OCI-LY3 (cell line): ENCODE results near the gene DOCK9.
A peak's percentile ranks its signal among the peaks of the same experiment; 100 is the strongest.

Source experiments
- H2AFZ ChIP-seq: fragments of 200-600, 300-600 bp; shearing (Covaris generic); 2 replicates; pipeline ENCODE4 v1.6.0; 2014; ENCODE audit warnings: antibody characterized with exemption, low read depth, low read length
- H3K27ac ChIP-seq: fragments of 200-600, 300-600 bp; sonication (generic); 2 replicates; pipeline ENCODE4 v1.5.1; 2014; ENCODE audit warnings: mild to moderate bottlenecking, low read length, moderate library complexity, mixed read lengths
- H3K27me3 ChIP-seq: fragments of 200-600, 300-600 bp; sonication (generic); 2 replicates; pipeline ENCODE4 v1.6.1; 2014; ENCODE audit warnings: low read depth, low read length, mixed read lengths
- H3K36me3 ChIP-seq: fragments of 200-600, 300-600 bp; sonication (generic); replicated peaks from 2 replicates; pipeline ENCODE3; 2014; ENCODE audit warnings: low read depth, low read length, mixed read lengths
- H3K4me1 ChIP-seq: fragments of 300-600, 200-600 bp; sonication (generic); 2 replicates; pipeline ENCODE4 v1.6.1; 2014; ENCODE audit warnings: low read length, mixed read lengths
- H3K4me2 ChIP-seq: fragments of 200-600, 300-600 bp; sonication (generic); 2 replicates; pipeline ENCODE4 v1.6.1; 2014; ENCODE audit warnings: low read length, mixed read lengths
- H3K4me3 ChIP-seq: fragments of 300-600, 200-600 bp; sonication (generic); 2 replicates; pipeline ENCODE4 v1.5.1; 2014; ENCODE audit warnings: antibody characterized with exemption, mild to moderate bottlenecking, low read length, moderate library complexity
- H3K79me2 ChIP-seq: fragments of 300-600, 200-600 bp; shearing (Covaris generic); 2 replicates; pipeline ENCODE4 v1.6.1; 2014; ENCODE audit warnings: mild to moderate bottlenecking, low read length, mixed read lengths
- H3K9ac ChIP-seq: fragments of 300-600, 200-600 bp; shearing (Covaris generic); 2 replicates; pipeline ENCODE4 v1.6.0; 2014; ENCODE audit warnings: mild to moderate bottlenecking, low read length, moderate library complexity
- H3K9me3 ChIP-seq: fragments of 200-600, 300-600 bp; shearing (Covaris generic); 2 replicates; pipeline ENCODE4 v1.6.1; 2014; ENCODE audit warnings: low read length, mixed read lengths; ENCODE audit not compliant: insufficient read depth
- H4K20me1 ChIP-seq: fragments of 200-600, 300-600 bp; sonication (generic); 2 replicates; pipeline ENCODE4 v1.6.1; 2016; ENCODE audit warnings: low read length, mixed read lengths; ENCODE audit not compliant: insufficient read depth
- EZH2phosphoT487 ChIP-seq: fragments of 200-600 bp; shearing (Covaris generic); IDR thresholded peaks from 2 replicates; pipeline ENCODE4 v1.6.1; 2018; ENCODE audit warnings: antibody characterized with exemption, mixed run types, low read depth
- TF ChIP-seq, protein P1 (sequence below): fragments of 200-600, 300-600 bp; sonication (generic); IDR thresholded peaks from 2 replicates; pipeline ENCODE4 v1.5.1; 2014; ENCODE audit warnings: antibody characterized with exemption, low read length, low read depth

DOCK9 gene

DNA sequence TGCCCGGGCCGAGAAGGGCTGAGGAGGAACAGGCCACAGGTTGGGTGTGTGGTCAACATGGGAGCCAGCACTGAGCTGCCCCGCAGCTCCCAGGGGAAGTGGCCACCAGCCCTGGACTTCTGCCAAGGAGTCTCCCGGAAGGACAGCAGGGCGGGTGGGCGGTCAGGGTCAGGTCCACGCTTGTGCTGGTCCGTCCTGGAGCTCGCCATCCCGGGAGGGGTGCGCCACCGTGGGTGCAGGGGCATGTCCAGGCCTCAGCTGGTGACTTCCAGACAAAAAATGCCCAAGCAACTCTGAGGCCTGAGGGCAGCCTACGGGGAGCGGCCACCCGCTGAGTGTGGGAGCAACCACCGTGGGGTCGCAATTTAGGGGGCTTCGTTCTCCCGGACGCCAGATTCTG is 203.9 kb downstream of the DOCK9 start:
- no peak overlapping the region for H3K4me3 ChIP-seq
- no peak overlapping the region for H3K27ac ChIP-seq
- H3K4me2 ChIP-seq = no peak overlapping the region
- no peak overlapping the region for H2AFZ ChIP-seq
- peaks cover 26% of the 10 kb centered on the region for H3K27me3 ChIP-seq
- no peaks in the 10 kb centered on the region for H3K9me3 ChIP-seq
- TF ChIP-seq, protein P1, sequence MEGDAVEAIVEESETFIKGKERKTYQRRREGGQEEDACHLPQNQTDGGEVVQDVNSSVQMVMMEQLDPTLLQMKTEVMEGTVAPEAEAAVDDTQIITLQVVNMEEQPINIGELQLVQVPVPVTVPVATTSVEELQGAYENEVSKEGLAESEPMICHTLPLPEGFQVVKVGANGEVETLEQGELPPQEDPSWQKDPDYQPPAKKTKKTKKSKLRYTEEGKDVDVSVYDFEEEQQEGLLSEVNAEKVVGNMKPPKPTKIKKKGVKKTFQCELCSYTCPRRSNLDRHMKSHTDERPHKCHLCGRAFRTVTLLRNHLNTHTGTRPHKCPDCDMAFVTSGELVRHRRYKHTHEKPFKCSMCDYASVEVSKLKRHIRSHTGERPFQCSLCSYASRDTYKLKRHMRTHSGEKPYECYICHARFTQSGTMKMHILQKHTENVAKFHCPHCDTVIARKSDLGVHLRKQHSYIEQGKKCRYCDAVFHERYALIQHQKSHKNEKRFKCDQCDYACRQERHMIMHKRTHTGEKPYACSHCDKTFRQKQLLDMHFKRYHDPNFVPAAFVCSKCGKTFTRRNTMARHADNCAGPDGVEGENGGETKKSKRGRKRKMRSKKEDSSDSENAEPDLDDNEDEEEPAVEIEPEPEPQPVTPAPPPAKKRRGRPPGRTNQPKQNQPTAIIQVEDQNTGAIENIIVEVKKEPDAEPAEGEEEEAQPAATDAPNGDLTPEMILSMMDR = no peak
- TF ChIP-seq EZH2phosphoT487 = no peak
- H3K4me1 ChIP-seq = peaks cover 10% of the 10 kb centered on the region
- no peaks in the 10 kb centered on the region for H3K36me3 ChIP-seq
- no peaks in the 10 kb centered on the region for H4K20me1 ChIP-seq
- no peaks in the 10 kb centered on the region for H3K79me2 ChIP-seq
- H3K9ac ChIP-seq = no peak overlapping the region

DNA sequence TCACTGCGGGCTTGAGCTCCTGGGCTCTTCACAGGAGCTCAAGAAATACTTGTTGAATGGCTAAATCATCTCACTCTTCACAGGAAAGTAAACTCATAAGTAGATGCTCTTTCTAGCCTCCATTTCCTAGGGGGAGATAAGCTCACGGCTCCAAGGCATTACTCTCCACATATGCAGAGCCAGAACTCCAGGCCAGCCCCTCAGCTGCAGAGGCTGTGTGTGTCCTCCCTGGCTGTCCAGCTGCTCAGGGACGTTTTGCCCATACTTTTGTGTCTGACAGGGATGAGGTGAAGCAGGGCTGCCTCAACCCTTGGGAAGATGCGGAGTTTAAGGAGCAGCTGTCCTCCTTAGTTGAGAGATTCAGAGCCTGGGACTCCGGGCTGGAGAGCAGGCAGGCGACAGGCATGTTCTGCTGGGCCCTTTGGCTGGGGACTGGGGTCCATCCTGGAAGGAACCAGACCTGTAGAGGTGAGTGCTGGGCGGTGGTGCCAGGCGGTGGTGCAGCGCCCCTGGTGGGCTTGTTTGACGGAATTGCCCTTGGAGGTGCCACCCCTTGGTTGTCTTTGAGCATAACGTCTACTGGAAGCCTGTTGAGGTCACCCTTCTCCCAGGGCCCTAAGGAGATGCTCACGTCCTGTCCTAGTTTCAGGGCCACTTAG is 204.9 kb downstream of the DOCK9 start:
- H3K27me3 ChIP-seq = peaks cover 30% of the 10 kb centered on the region
- no peak overlapping the region for H2AFZ ChIP-seq
- no peak overlapping the region for H3K4me2 ChIP-seq
- peaks cover 10% of the 10 kb centered on the region for H3K4me1 ChIP-seq
- no peaks in the 10 kb centered on the region for H3K79me2 ChIP-seq
- H3K27ac ChIP-seq = no peak overlapping the region
- no peaks in the 10 kb centered on the region for H4K20me1 ChIP-seq
- no peaks in the 10 kb centered on the region for H3K36me3 ChIP-seq
- H3K9ac ChIP-seq = no peak overlapping the region
- no peak overlapping the region for H3K4me3 ChIP-seq
- TF ChIP-seq, protein P1 = peak; percentile 36
- TF ChIP-seq EZH2phosphoT487 = no peak
- no peaks in the 10 kb centered on the region for H3K9me3 ChIP-seq

DNA sequence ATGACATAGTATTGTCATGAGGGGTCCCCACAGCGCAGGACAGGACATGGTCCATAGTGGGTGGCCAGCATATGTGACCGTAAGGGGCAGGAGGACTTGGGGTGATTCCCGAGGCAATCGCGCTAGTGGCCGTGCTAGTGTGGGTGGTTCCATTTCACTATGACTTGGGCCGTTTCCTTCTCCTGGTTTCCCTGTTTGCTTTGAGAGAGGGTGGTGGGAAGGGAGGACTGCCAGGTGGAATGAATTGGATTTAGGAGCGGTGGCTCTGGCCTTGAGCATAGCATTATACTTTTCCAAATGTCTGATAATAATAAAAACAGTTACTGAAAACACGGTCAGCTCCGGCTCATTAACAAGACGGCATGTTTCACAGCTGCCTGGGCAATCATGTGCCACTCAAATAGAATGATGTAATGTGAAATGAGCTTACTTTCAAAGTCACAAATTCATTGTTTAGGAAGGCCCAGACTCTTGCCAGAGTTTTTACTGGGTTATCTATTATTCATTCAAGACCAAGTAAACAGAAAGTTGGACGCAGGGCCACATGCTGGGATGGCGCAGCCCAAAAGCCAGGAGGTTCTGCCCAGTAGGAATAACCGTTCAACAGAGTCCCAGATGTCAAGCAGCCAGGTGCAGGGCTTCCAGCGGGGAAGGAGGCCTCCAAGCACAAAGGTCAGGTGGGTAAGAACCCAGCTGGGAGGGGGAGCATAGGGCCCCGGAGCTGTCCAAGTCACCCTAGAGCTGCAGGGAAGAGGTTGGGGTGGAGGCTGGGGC is 205.8 kb downstream of the DOCK9 start:
- Histone ChIP-seq H3K79me2 (no peaks in the 10 kb centered on the region), H3K4me3 (no peak overlapping the region), H3K4me2 (no peak overlapping the region), H3K27ac (no peak overlapping the region), H3K4me1 (peaks cover 17% of the 10 kb centered on the region), H3K27me3 (peaks cover 34% of the 10 kb centered on the region), H3K9ac (no peak overlapping the region), H4K20me1 (no peaks in the 10 kb centered on the region), H3K9me3 (no peaks in the 10 kb centered on the region), H2AFZ (no peak overlapping the region), H3K36me3 (no peaks in the 10 kb centered on the region)
- TF ChIP-seq EZH2phosphoT487 = no peak
- TF ChIP-seq, protein P1 = no peak

DNA sequence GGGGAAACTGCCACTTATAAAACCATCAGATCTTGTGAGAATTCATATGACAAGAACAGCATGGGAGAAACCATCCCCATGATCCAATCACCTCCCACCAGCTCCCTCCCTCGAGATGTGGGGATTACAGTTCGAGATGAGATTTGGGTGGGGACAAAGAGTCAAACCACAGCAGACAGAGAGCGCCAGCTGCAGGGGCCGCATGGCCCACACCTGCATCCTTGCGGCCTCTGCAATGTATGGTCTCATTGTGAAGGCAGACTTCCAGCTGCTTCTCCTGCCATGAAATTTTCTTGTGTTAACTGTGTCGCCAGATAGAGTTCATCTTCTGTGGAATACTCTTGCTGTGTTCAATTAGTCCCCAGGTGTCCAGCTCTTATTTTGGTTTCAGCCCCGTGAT is 208.1 kb downstream of the DOCK9 start:
- peaks cover 21% of the 10 kb centered on the region for H3K4me1 ChIP-seq
- H3K9me3 ChIP-seq = no peaks in the 10 kb centered on the region
- no peak overlapping the region for H3K4me3 ChIP-seq
- TF ChIP-seq, protein P1 = no peak
- no peak for TF ChIP-seq EZH2phosphoT487
- no peak overlapping the region for H3K9ac ChIP-seq
- H3K4me2 ChIP-seq = no peak overlapping the region
- H3K27me3 ChIP-seq = peaks cover 46% of the 10 kb centered on the region
- no peaks in the 10 kb centered on the region for H4K20me1 ChIP-seq
- no peaks in the 10 kb centered on the region for H3K79me2 ChIP-seq
- H3K36me3 ChIP-seq = no peaks in the 10 kb centered on the region
- H2AFZ ChIP-seq = no peak overlapping the region
- no peak overlapping the region for H3K27ac ChIP-seq
